GM15510 (cell line): ENCODE results near the gene TEX19.

Experiments
- POLR2A ChIP-seq: IDR thresholded peaks from 3 replicates; pipeline ENCODE4 v1.6.1; 2011; ENCODE audit warnings: borderline replicate concordance; ENCODE audit not compliant: insufficient read length; ENCODE audit errors: extremely low read depth

Gene TEX19

GRCh38 chr17:82343560-82343959, 15.5 kb upstream of the TEX19 start:
- TF ChIP-seq POLR2A, result no peak

- TF ChIP-seq POLR2A, result no peak
Observed at GRCh38 chr17:82344175-82344907, 14.7 kb upstream of the TEX19 start.

- no peak for TF ChIP-seq POLR2A
Observed at GRCh38 chr17:82345151-82345976, 13.7 kb upstream of the TEX19 start.

- no peak for TF ChIP-seq POLR2A
Observed at GRCh38 chr17:82346342-82347300, 12.4 kb upstream of the TEX19 start.

GRCh38 chr17:82348434-82348833, 10.6 kb upstream of the TEX19 start:
- TF ChIP-seq POLR2A, result no peak

GRCh38 chr17:82348866-82349265, 10.2 kb upstream of the TEX19 start:
- no peak for TF ChIP-seq POLR2A

GRCh38 chr17:82349287-82349701, 9.8 kb upstream of the TEX19 start:
- TF ChIP-seq POLR2A, result no peak

- no peak for TF ChIP-seq POLR2A
Observed at GRCh38 chr17:82350182-82351030, 8.6 kb upstream of the TEX19 start.

- TF ChIP-seq POLR2A, result no peak
Observed at GRCh38 chr17:82351254-82351712, 7.8 kb upstream of the TEX19 start.

- TF ChIP-seq POLR2A, result no peak
Observed at GRCh38 chr17:82351713-82352488, 7.1 kb upstream of the TEX19 start.

- TF ChIP-seq POLR2A, result no peak
Observed at GRCh38 chr17:82353484-82353883, 5.6 kb upstream of the TEX19 start.

- no peak for TF ChIP-seq POLR2A
Observed at GRCh38 chr17:82354804-82355308, 4.2 kb upstream of the TEX19 start.
